ENCODE measurements around the gene STRADA.

GRCh38 chr17:63706336-63707082 is 35.1 kb downstream of the STRADA start:
- TF ChIP-seq ZFX (IDR thresholded peaks at IDR 0.05; ENCODE audit: borderline replicate concordance), result no peak
- no peak for TF ChIP-seq CTCF (IDR thresholded peaks at IDR 0.05)
